NCI-H524 (cell line): ENCODE data around the gene PLCB3.
"Not testable (repeated sequence)": the region's sequence is repeated elsewhere in the genome, so short reads cannot be mapped to it uniquely, and the experiment has no call there.

Experiments
- DNase-seq, 2 experiments: peaks; one replicate each; lab custom pipeline; 2025; lab: John Stamatoyannopoulos, UW

The PLCB3 gene

GRCh38 chr11:64304316-64305072, 53.2 kb downstream of the PLCB3 start:
- DNase-seq = peak; percentile 53 to 88

DNA sequence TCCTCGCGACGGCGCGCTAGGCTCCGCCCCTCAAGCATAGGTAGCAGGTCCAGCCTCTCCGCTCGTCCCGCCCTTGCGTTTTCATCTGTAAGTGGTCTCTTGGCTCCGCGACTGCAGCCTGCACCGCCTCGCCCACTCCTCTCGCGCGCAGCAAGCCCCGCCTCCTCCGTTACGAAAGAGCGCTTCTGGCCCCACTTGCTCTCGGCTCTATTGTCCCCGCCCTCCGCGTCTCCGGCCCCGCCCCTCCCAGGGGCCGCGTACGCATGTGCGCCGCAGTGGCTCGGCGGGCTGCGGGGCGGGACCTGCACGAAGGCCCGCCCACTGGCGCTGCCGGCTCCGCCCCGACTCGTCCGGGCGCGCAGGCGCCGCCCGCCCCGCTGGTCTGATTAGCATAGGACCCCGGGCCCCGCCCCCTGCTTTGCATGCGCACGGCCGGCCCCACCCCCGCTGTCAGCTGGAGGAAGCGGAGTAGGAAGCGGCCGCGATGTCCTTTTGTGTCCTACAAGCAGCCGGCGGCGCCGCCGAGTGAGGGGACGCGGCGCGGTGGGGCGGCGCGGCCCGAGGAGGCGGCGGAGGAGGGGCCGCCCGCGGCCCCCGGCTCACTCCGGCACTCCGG, 53.9 kb downstream of the PLCB3 start, which contains the start of gene ESRRA:
Gene ESRRA (plus strand): TSS at position 450 of the 616 bp plus-strand sequence. CDS start 1,656 bp downstream, outside the sequence.
- DNase-seq = peak; percentile 93 to 100

DNA sequence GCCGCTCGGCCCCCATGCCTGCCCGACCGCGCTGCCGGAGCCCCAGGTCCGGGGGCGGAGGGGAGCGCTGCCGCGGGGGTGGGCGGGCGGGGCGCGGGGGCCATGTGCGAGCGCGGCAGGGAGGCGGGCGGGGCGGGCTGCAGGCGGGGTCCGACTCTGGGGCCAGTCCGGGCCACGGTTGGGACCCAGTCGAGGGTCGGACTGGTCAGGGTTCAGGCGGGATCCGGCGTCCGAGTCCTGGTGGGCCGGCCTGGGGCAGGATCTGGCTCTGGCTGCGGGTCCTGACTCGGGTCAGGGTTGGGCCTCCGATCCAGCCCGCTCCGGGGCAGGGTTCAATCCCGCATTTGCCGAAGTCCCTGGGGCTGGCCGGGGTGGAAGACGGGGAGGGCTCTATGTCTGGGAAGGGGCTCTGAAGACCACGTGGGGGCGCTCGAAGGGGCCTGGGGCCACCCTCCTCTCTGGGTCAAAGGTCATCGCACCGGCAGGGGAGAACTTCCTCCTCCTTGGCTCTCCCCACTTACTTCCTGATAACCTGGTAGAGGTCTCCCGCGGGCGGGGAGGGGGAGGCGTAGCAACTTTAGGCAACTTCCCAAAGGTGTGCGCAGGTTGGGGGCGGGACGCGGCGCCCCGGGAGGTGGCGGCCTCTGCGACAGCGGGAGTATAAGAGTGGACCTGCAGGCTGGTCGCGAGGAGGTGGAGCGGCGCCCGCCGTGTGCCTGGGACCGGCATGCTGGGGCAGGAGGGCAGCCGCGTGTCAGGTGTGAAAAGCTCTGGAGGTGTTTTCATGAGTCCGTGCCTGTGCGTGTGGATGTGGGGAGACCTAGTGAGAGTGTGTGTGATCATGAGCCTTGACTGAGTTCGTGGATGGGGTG, 54.6 kb downstream of the PLCB3 start:
- DNase-seq = peak; percentile 41 to 69

DNA sequence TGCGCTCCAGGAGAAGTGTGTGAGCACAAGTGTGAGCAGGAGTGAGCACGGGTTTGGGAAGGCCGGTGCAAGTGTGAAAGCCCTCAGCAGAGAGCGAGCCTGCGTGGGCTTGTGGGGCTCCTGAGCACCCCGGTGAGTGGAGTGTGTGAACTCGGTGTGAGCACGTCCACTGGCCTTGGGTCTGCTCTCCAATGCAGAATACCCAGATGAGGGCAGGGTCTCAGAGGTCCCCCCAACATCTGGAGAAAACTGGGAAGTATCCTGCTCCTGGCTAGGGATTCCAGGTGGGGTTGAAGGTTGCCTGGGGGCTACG, 55.2 kb downstream of the PLCB3 start:
- peak in 1 of 2 experiments; percentile 23 for DNase-seq

DNA sequence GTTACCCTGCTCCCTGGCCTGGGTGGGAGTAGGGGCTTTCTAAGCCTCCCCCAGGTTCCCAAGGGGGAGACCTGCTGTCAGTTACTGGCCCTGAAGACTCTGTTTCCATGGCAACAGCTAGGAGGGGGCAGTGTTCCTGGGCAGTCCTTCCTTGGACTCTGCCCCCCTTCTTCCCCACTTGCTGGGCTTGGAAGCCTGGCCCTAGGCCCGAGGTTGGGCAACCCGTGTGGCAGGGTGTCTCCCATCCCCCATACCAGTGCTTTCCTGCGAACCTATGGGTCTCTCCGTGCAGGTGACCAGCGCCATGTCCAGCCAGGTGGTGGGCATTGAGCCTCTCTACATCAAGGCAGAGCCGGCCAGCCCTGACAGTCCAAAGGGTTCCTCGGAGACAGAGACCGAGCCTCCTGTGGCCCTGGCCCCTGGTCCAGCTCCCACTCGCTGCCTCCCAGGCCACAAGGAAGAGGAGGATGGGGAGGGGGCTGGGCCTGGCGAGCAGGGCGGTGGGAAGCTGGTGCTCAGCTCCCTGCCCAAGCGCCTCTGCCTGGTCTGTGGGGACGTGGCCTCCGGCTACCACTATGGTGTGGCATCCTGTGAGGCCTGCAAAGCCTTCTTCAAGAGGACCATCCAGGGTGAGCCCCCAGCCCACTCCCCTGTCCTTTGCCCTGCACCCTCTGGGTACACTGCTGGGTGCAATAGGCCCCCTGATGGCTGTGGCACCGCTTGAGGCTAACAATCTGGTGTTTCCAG, 55.7 kb downstream of the PLCB3 start:
- DNase-seq = no peak

- not testable (repeated sequence) for DNase-seq
These were observed 56.5 kb downstream of the PLCB3 start for GRCh38 chr11:64307795-64308194.

GRCh38 chr11:64312947-64313346, 61.6 kb downstream of the PLCB3 start:
- no peak for DNase-seq

- no peak for DNase-seq
These were observed 62.3 kb downstream of the PLCB3 start for GRCh38 chr11:64313491-64314145.

GRCh38 chr11:64314146-64314804, 62.9 kb downstream of the PLCB3 start:
- no peak for DNase-seq

- no peak for DNase-seq
These were observed 63.7 kb downstream of the PLCB3 start for GRCh38 chr11:64314805-64315561.

DNA sequence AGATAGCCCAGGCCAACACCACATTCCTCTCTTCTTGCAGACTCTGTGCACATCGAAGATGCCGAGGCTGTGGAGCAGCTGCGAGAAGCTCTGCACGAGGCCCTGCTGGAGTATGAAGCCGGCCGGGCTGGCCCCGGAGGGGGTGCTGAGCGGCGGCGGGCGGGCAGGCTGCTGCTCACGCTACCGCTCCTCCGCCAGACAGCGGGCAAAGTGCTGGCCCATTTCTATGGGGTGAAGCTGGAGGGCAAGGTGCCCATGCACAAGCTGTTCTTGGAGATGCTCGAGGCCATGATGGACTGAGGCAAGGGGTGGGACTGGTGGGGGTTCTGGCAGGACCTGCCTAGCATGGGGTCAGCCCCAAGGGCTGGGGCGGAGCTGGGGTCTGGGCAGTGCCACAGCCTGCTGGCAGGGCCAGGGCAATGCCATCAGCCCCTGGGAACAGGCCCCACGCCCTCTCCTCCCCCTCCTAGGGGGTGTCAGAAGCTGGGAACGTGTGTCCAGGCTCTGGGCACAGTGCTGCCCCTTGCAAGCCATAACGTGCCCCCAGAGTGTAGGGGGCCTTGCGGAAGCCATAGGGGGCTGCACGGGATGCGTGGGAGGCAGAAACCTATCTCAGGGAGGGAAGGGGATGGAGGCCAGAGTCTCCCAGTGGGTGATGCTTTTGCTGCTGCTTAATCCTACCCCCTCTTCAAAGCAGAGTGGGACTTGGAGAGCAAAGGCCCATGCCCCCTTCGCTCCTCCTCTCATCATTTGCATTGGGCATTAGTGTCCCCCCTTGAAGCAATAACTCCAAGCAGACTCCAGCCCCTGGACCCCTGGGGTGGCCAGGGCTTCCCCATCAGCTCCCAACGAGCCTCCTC, 64.6 kb downstream of the PLCB3 start:
- DNase-seq = not testable (repeated sequence)

DNA sequence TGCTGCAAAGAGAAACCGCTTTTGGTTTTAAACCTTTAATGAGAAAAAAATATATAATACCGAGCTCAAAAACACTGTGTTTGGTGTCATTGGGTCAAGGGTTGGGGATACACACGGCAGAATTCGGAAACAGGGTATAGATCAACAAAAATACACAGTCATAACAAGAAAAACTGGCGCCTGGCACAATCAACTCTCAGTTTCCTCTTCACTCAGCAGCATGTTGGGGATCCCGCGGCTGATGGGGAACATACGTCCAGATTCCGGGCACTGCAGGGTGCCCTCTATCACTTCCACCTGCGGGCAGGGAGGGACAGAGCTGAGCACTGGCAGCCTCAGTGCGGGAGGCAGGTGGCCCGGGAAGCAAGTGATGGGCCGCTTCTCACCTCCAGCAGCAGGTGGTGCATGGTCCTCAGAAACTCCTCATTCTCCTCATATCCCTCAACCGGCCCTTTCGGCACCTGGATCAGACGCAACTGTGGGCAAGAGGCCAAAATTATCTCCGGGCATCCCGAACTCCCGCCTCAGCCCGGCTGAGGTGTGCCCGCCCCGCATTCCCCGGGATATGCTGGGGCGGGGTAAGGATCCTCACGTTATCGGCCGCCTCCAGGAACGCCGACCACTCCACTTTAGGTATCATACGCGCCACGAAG, 65.5 kb downstream of the PLCB3 start:
- DNase-seq = peak; percentile 32 to 40

- DNase-seq = peak; percentile 95 to 98
These were observed 66.1 kb downstream of the PLCB3 start, which contains the start of gene TRMT112 for GRCh38 chr11:64317325-64317960. TRMT112 (minus strand) TSS chr11:64317559; CDS start chr11:64317526, 33 bp downstream.

DNA sequence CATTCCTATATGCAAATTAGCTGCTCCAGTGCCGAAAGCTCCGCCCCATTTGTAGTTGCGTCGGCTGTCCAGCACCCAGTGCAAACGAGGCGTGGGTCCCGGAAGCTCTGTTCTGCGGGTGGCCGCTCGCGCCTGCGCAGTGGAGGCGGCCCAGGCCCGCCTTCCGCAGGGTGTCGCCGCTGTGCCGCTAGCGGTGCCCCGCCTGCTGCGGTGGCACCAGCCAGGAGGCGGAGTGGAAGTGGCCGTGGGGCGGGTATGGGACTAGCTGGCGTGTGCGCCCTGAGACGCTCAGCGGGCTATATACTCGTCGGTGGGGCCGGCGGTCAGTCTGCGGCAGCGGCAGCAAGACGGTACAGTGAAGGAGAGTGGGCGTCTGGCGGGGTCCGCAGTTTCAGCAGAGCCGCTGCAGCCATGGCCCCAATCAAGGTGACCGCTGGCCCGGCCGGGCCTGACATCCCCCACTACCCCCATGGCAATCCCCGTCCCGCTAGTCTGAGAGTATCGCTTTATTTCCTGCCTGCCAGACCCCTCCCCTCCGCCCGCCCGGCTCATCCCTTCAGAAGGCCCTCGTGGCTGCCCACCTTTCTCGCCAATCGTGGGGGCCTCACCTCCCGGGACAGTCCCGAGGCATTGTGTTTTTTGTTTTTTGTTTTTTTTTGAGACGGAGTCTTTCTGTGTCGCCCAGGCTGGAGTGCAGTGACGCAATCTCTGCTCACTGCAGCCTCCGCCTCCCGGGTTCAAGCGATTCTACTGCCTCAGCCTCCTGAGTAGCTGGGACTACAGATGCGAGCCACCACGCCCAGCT, 66.8 kb downstream of the PLCB3 start, which contains the start of gene PRDX5:
Gene PRDX5 (plus strand): TSS at position 161 of the 805 bp plus-strand sequence. CDS start 95 bp downstream, at position 256.
- peak; percentile 92 to 95 for DNase-seq
